Measurements from ENCODE around the gene SLC7A6OS.

DNA sequence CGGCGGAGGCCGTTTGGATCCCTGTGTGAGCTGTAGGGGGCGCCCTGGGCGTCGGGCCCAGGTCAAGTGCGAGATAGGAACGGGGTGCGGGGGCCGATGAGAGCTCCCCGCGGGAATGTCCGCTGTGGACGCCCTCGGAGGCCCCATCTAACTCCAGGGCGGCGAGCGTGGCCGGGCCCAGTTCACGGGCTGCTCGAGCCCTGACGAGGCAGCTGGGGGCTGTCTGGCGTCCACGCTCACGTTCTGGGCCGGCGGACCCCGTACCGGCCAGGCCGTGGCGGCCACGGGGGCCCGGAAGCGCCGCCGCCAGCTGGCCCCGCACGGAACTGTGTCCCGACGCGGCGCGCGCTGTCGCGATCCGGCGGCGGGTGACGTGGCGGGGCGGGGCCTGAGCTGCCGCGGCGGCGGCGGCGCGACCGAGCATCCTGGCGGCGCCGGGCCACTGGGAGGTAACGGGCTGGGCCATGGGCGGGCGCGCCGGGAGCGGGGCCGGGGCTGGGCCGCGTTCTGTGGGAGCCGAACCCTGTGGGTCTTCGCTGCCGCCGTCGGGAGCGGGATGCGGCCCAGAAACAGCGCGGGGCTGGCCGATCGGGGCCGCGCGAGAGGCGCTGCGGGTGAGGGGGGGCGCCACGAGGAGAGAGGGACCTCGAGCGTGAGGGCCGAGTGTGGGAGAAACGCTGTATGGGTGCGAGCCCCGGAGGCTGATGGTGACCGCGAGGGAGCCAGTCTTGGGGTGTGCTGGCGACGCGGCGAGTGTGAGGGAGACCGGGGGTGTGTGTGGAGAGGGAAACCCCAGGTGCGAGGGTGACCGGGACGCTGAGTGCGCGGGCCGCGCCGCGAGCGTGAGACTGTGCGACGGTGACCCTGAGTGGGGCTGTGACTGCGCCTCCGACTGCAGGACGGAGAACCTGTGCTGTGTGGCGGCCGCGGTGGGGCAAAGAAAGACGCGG, 46.3 kb downstream of the SLC7A6OS start, which contains the start of gene SLC7A6:
- TF ChIP-seq EZH2phosphoT487 (IDR thresholded peaks at IDR 0.05; ENCODE audit: insufficient read depth, low read depth) = no peak
- no peak for TF ChIP-seq EZH2 (IDR thresholded peaks at IDR 0.05; ENCODE audit: insufficient read depth, poor library complexity, severe bottlenecking)
